Psoas muscle (tissue), 8 donors: ENCODE measurements around the gene TMEM132A. TPM values are rescaled to one million over a fixed set of nuclear protein-coding genes. Genes with fewer than 3 reads are reported as not detected.

Experiments
- ATAC-seq, 4 donors: fragments of 200-7000 bp; cut with Tn5 transposase; one replicate each; pipeline ENCODE4 v1.9.1; 2020; ENCODE audit warnings: moderate library complexity in 3 of 4, mild to moderate bottlenecking in 2 of 4
- DNase-seq, 2 donors: peaks; one replicate each; pipeline ENCODE4 v3.0.0-alpha.2; 2020
- H3K27ac ChIP-seq: fragments of 200-600 bp; one replicate; pipeline ENCODE4 v1.8.0; 2022
- H3K27me3 ChIP-seq, 3 donors: fragments of 200-600 bp in 1 of 3; one replicate each; pipeline versions ENCODE4 v1.6.1 to v1.8.0; 2013 to 2022; ENCODE audit warnings: low read length in 2 of 3, mild to moderate bottlenecking in 2 of 3, moderate library complexity in 1 of 3; ENCODE audit not compliant: insufficient read depth in 3 of 3
- H3K36me3 ChIP-seq, 2 donors: fragments of 200-600 bp in 1 of 2; one replicate each; pipeline versions ENCODE4 v1.6.1 to v1.8.0; 2013 to 2022; ENCODE audit warnings: low read depth in 1 of 2, mild to moderate bottlenecking in 1 of 2, moderate library complexity in 1 of 2; ENCODE audit not compliant: insufficient read depth in 1 of 2
- H3K4me1 ChIP-seq: fragments of 200-600 bp; one replicate; pipeline ENCODE4 v1.8.0; 2022
- H3K4me3 ChIP-seq: fragments of 200-600 bp; one replicate; pipeline ENCODE4 v1.8.0; 2022; ENCODE audit warnings: mild to moderate bottlenecking
- H3K9me3 ChIP-seq: fragments of 200-600 bp; one replicate; pipeline ENCODE4 v1.8.0; 2022
- WGBS, 3 donors: extraction: QIAGEN DNeasy Blood & Tissue Kit; methylation state at CpG; one replicate each; pipeline versions ENCODE4 v1.1.6 to v1.1.7; 2013; 5-methylcytosine and 5-hydroxymethylcytosine counted together
- intact Hi-C, 2 donors: fragments of 100-400 bp; cut with DNase I; formaldehyde crosslinking; loops; one replicate each; pipeline versions ENCODE4 v1.11.0 to v1.14.2; 2022
- polyA plus RNA-seq, 3 donors: library from polyadenylated mRNA; stranded (reverse); fragments of 200-250 nt; gene quantifications; one replicate each; pipeline ENCODE4 v1.2.3, GENCODE V29; 2013
- total RNA-seq, 4 donors: library from RNA; stranded (reverse); fragmentation: NEBNext Ultra II Directional in 2 of 4; extraction: Animal tissue kit (Norgen Biotek cat#: 25700) in 2 of 4; gene quantifications; one replicate each; pipeline versions ENCODE4 v1.2.1 to v1.2.4, GENCODE V29; 2021 to 2023
- TF ChIP-seq, protein P1 (sequence below): fragments of 200-600 bp; IDR thresholded peaks from one replicate; pipeline ENCODE4 v1.8.0; 2022; ENCODE audit warnings: antibody characterized with exemption
- donor health status: healthy with polysubstance abuse.
- donor health status: DM: no; HTN: no; CAD: no; lungs with moderate emphysema.
- donor health status: Bipolar disorder and iron deficiency.
- donor health status: healthy.
- donor health status: DM: yes; HTN: yes; CAD: no.
- donor health status: DM: no; HTN: no; CAD: no.
- donor health status: DM: no; HTN: no; CAD: no.
- donor health status: DM: yes; HTN: yes; CAD: no.

TMEM132A gene
- total and polyA plus RNA-seq, 7 donors = 2.0 to 7.7 (median 3.7) TPM

GRCh38 chr11:60922906-60923305, 1.4 kb upstream of the TMEM132A start:
- intact Hi-C loops = no loop called here
- WGBS, 3 donors = 75 to 84% (median 81%) methylated on average over 6 of the region's 6 CpGs
- Histone ChIP-seq H3K27me3 (peaks cover 0 to 23% (median 4%) of the 10 kb centered on the region in 3 donors), H3K36me3 (peaks cover 5 to 36% of the 10 kb centered on the region in 2 donors), H3K4me1 (peaks cover 36% of the 10 kb centered on the region), H3K27ac (no peak overlapping the region), H3K9me3 (no peaks in the 10 kb centered on the region), H3K4me3 (no peak overlapping the region)
- ATAC-seq (no peak), DNase-seq (no peak)
- TF ChIP-seq, protein P1, sequence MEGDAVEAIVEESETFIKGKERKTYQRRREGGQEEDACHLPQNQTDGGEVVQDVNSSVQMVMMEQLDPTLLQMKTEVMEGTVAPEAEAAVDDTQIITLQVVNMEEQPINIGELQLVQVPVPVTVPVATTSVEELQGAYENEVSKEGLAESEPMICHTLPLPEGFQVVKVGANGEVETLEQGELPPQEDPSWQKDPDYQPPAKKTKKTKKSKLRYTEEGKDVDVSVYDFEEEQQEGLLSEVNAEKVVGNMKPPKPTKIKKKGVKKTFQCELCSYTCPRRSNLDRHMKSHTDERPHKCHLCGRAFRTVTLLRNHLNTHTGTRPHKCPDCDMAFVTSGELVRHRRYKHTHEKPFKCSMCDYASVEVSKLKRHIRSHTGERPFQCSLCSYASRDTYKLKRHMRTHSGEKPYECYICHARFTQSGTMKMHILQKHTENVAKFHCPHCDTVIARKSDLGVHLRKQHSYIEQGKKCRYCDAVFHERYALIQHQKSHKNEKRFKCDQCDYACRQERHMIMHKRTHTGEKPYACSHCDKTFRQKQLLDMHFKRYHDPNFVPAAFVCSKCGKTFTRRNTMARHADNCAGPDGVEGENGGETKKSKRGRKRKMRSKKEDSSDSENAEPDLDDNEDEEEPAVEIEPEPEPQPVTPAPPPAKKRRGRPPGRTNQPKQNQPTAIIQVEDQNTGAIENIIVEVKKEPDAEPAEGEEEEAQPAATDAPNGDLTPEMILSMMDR = no peak

GRCh38 chr11:60923326-60923725, 934 bp upstream of the TMEM132A start:
- no peaks in the 10 kb centered on the region for H3K9me3 ChIP-seq
- DNase-seq = no peak
- TF ChIP-seq, protein P1 = no peak
- no peak overlapping the region for H3K4me3 ChIP-seq
- peaks cover 0 to 23% (median 4%) of the 10 kb centered on the region in 3 donors for H3K27me3 ChIP-seq
- intact Hi-C loops = no loop called here
- H3K27ac ChIP-seq = no peak overlapping the region
- peak in 1 of 4 donors; percentile 8 for ATAC-seq
- 69 to 74% (median 70%) methylated on average over 5 of the region's 5 CpGs for WGBS, 3 donors
- H3K4me1 ChIP-seq = peaks cover 32% of the 10 kb centered on the region
- H3K36me3 ChIP-seq = peaks cover 5 to 36% of the 10 kb centered on the region in 2 donors

- TF ChIP-seq, protein P1 = no peak
- peak; percentile 22 to 30 (median 26) for ATAC-seq
- no peaks in the 10 kb centered on the region for H3K9me3 ChIP-seq
- H3K4me1 ChIP-seq = peaks cover 28% of the 10 kb centered on the region
- peaks cover 5 to 36% of the 10 kb centered on the region in 2 donors for H3K36me3 ChIP-seq
- no peak for DNase-seq
- WGBS, 3 donors = 53 to 60% (median 58%) methylated on average over 6 of the region's 6 CpGs
- intact Hi-C loops = no loop called here
- H3K27me3 ChIP-seq = peaks cover 0 to 23% (median 4%) of the 10 kb centered on the region in 3 donors
- H3K27ac ChIP-seq = no peak overlapping the region
- peak overlapping the region; percentile 65 for H3K4me3 ChIP-seq
These were observed 505 bp upstream of the TMEM132A start for GRCh38 chr11:60923800-60924109.

GRCh38 chr11:60924906-60925853, 920 bp downstream of the TMEM132A start:
- peak overlapping the region; percentile 65 for H3K4me3 ChIP-seq
- peaks cover 0 to 23% (median 4%) of the 10 kb centered on the region in 3 donors for H3K27me3 ChIP-seq
- ATAC-seq (peak in 2 of 4 donors; percentile 9 to 13), DNase-seq (no peak)
- 5 to 9% (median 5%) methylated on average over 24 to 35 of the region's 35 CpGs for WGBS, 3 donors
- H3K27ac ChIP-seq = no peak overlapping the region
- H3K9me3 ChIP-seq = no peaks in the 10 kb centered on the region
- H3K4me1 ChIP-seq = peaks cover 14% of the 10 kb centered on the region
- H3K36me3 ChIP-seq = peaks cover 5 to 30% of the 10 kb centered on the region in 2 donors
- intact Hi-C loops = no loop called here
- TF ChIP-seq, protein P1 = no peak
